ENCODE measurements around the gene COL6A1. TPM values are rescaled to one million over a fixed set of nuclear protein-coding genes. Genes with fewer than 3 reads are reported as not detected.

COL6A1 gene
- polyA plus RNA-seq, 1 donor from 2014 or later, result 29.4 TPM

- no peak overlapping the region for H3K27ac ChIP-seq (ENCODE audit: low read length)
- H4K20me1 ChIP-seq (ENCODE audit: insufficient read depth), result no peaks in the 10 kb centered on the region
- no peaks in the 10 kb centered on the region for H3K27me3 ChIP-seq (ENCODE audit: insufficient read depth, low read depth, low read length)
- H3K9ac ChIP-seq (ENCODE audit: low read length), result no peak overlapping the region
- H3F3A ChIP-seq (ENCODE audit: insufficient read depth, low read length, poor library complexity, severe bottlenecking), result peaks cover 9% of the 10 kb centered on the region
- H2AFZ ChIP-seq (ENCODE audit: low read depth, low read length), result no peak overlapping the region
- no peaks in the 10 kb centered on the region for H3K36me3 ChIP-seq (ENCODE audit: insufficient read depth, low read length)
- H3K9me2 ChIP-seq (ENCODE audit: insufficient read depth, low read length), result no peaks in the 10 kb centered on the region
- H3K4me2 ChIP-seq (ENCODE audit: low read length), result no peak overlapping the region
- no peak for TF ChIP-seq TAF1 (IDR thresholded peaks at IDR 0.05; ENCODE audit: low read depth)
- TF ChIP-seq CTCF (IDR thresholded peaks at IDR 0.05; ENCODE audit: poor library complexity, severe bottlenecking), result no peak
- no peak for TF ChIP-seq SMC3 (conservative IDR thresholded peaks at IDR 0.05; ENCODE audit: poor library complexity)
- no peak for TF ChIP-seq EZH2 (IDR thresholded peaks at IDR 0.05; ENCODE audit: borderline replicate concordance, insufficient read depth, low read length, poor library complexity, severe bottlenecking)
- no peak for TF ChIP-seq POLR2AphosphoS5 (IDR thresholded peaks at IDR 0.05)
- no peak for TF ChIP-seq EP300 (conservative IDR thresholded peaks at IDR 0.05; ENCODE audit: poor library complexity, severe bottlenecking)
- H3K79me2 ChIP-seq (replicated peaks; ENCODE audit: insufficient read depth, low read length), result no peaks in the 10 kb centered on the region
- H3K4me3 ChIP-seq (ENCODE audit: low read length), result no peak overlapping the region
- no peaks in the 10 kb centered on the region for H3K9me3 ChIP-seq (ENCODE audit: low read length)
Observed at GRCh38 chr21:45983649-45983965, 2.0 kb downstream of the COL6A1 start.

DNA sequence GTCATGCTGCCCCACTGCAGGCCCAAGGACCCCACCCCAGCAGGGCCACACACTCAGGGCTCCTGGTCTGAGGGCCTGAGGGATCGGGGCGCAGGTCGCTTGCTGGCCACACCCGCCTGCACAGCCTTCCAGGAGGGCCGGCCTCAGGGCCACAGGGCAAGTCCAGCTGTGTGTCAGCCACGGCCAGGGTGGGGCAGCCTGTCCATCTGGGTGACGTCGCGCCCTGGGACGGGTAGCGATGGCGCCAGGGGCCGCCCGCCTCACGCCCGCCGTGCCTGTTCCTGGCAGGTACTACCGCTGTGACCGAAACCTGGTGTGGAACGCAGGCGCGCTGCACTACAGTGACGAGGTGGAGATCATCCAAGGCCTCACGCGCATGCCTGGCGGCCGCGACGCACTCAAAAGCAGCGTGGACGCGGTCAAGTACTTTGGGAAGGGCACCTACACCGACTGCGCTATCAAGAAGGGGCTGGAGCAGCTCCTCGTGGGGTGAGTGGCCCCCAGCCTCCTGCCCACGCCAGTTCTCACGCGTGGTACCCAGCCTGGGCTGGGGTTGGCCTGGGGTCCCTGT, 2.5 kb downstream of the COL6A1 start:
- Histone ChIP-seq H3K27me3 (ENCODE audit: insufficient read depth, low read depth, low read length) (no peaks in the 10 kb centered on the region), H2AFZ (ENCODE audit: low read depth, low read length) (no peak overlapping the region), H3F3A (ENCODE audit: insufficient read depth, low read length, poor library complexity, severe bottlenecking) (peaks cover 9% of the 10 kb centered on the region), H3K9me3 (ENCODE audit: low read length) (no peaks in the 10 kb centered on the region), H3K36me3 (ENCODE audit: insufficient read depth, low read length) (no peaks in the 10 kb centered on the region), H3K27ac (ENCODE audit: low read length) (no peak overlapping the region), H3K79me2 (replicated peaks; ENCODE audit: insufficient read depth, low read length) (no peaks in the 10 kb centered on the region), H4K20me1 (ENCODE audit: insufficient read depth) (no peaks in the 10 kb centered on the region), H3K4me2 (ENCODE audit: low read length) (no peak overlapping the region), H3K9ac (ENCODE audit: low read length) (no peak overlapping the region), H3K4me3 (ENCODE audit: low read length) (no peak overlapping the region), H3K9me2 (ENCODE audit: insufficient read depth, low read length) (no peaks in the 10 kb centered on the region)
- TF ChIP-seq, protein P1, sequence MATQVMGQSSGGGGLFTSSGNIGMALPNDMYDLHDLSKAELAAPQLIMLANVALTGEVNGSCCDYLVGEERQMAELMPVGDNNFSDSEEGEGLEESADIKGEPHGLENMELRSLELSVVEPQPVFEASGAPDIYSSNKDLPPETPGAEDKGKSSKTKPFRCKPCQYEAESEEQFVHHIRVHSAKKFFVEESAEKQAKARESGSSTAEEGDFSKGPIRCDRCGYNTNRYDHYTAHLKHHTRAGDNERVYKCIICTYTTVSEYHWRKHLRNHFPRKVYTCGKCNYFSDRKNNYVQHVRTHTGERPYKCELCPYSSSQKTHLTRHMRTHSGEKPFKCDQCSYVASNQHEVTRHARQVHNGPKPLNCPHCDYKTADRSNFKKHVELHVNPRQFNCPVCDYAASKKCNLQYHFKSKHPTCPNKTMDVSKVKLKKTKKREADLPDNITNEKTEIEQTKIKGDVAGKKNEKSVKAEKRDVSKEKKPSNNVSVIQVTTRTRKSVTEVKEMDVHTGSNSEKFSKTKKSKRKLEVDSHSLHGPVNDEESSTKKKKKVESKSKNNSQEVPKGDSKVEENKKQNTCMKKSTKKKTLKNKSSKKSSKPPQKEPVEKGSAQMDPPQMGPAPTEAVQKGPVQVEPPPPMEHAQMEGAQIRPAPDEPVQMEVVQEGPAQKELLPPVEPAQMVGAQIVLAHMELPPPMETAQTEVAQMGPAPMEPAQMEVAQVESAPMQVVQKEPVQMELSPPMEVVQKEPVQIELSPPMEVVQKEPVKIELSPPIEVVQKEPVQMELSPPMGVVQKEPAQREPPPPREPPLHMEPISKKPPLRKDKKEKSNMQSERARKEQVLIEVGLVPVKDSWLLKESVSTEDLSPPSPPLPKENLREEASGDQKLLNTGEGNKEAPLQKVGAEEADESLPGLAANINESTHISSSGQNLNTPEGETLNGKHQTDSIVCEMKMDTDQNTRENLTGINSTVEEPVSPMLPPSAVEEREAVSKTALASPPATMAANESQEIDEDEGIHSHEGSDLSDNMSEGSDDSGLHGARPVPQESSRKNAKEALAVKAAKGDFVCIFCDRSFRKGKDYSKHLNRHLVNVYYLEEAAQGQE (IDR thresholded peaks at IDR 0.05; ENCODE audit: borderline replicate concordance), result no peak
- TF ChIP-seq POLR2AphosphoS5 (IDR thresholded peaks at IDR 0.05) (no peak), MXI1 (conservative IDR thresholded peaks at IDR 0.05; ENCODE audit: poor library complexity, severe bottlenecking) (no peak), TAF1 (IDR thresholded peaks at IDR 0.05; ENCODE audit: low read depth) (no peak), SMC3 (conservative IDR thresholded peaks at IDR 0.05; ENCODE audit: poor library complexity) (no peak), CTCF (IDR thresholded peaks at IDR 0.05; ENCODE audit: poor library complexity, severe bottlenecking) (no peak), EP300 (conservative IDR thresholded peaks at IDR 0.05; ENCODE audit: poor library complexity, severe bottlenecking) (no peak), RAD21 (conservative IDR thresholded peaks at IDR 0.05) (no peak), EZH2 (IDR thresholded peaks at IDR 0.05; ENCODE audit: borderline replicate concordance, insufficient read depth, low read length, poor library complexity, severe bottlenecking) (no peak)

All from neural cell (in vitro differentiated cells).